GM23338 (cell line): Measurements from ENCODE around the gene LMNA.

Experiments used
- CTCF ChIP-seq, 2 experiments: fragments of 200-600 bp in 1 of 2; sonication (generic) in 1 of 2; conservative IDR thresholded peaks; 2 replicates each; pipeline versions ENCODE4 v1.5.1 to v1.6.1; 2016 to 2017; ENCODE audit warnings: antibody characterized with exemption in 2 of 2, low read depth in 2 of 2, mild to moderate bottlenecking in 2 of 2, moderate library complexity in 1 of 2
- EZH2 ChIP-seq: fragments of 200-600 bp; sonication (generic); IDR thresholded peaks from one replicate; pipeline ENCODE4 v1.8.0; 2017; ENCODE audit warnings: antibody characterized with exemption, mild to moderate bottlenecking, low read depth; ENCODE audit not compliant: unreplicated experiment

- TF ChIP-seq CTCF (conservative IDR thresholded peaks at IDR 0.05; ENCODE audit: low read depth in 2 of 2) (no peak), EZH2 (no peak)
Observed at GRCh38 chr1:156134716-156135435, 20.4 kb downstream of the LMNA start.
